ENCODE measurements around the gene PCF11. TPM values are rescaled to one million over a fixed set of nuclear protein-coding genes. Genes with fewer than 3 reads are reported as not detected.

Gene PCF11
- polyA plus RNA-seq, 2 of the 4 experiments (the other 2 are of a cell fraction) = 24.7 to 42.3 TPM

- 98% methylated on average over 5 of the region's 5 CpGs for WGBS (ENCODE audit: missing lambda C conversion rate)
- no peak for FAIRE-seq
- no peak for ATAC-seq
Observed at GRCh38 chr11:83168756-83169155, 11.8 kb downstream of the PCF11 start.

DNA sequence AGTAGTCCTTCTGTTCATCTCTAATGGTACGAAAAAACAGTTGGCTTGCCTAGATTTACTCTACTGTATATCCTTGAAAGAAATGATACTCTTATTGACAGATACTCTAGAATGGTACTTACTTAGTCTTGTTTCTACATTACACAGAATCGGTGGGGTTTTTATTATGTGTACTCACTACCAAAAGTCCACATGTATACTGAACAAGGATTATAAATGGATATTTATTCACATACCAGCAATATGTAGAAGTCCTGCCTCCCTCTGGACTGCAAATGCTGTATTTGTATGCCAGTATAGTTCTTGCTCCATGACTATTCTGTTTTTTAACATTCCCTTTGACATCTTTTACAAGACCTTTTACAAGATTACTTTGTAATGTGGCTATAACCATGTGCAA, 13.9 kb downstream of the PCF11 start:
- CTCF ChIA-PET = no interaction called here
- FAIRE-seq (no peak), DNase-seq (ENCODE audit: low read depth in 1 of 2, low spot score in 1 of 2) (no peak), ATAC-seq (no peak)
- Histone ChIP-seq H3K4me1 (peaks cover 32% of the 10 kb centered on the region), H3K4me3 (no peak overlapping the region), H3K9me3 (no peaks in the 10 kb centered on the region), H3K27ac (no peak overlapping the region), H3K4me2 (peak overlapping the region; percentile 39)
- TF ChIP-seq, protein P1, sequence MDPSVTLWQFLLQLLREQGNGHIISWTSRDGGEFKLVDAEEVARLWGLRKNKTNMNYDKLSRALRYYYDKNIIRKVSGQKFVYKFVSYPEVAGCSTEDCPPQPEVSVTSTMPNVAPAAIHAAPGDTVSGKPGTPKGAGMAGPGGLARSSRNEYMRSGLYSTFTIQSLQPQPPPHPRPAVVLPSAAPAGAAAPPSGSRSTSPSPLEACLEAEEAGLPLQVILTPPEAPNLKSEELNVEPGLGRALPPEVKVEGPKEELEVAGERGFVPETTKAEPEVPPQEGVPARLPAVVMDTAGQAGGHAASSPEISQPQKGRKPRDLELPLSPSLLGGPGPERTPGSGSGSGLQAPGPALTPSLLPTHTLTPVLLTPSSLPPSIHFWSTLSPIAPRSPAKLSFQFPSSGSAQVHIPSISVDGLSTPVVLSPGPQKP (IDR thresholded peaks at IDR 0.05; ENCODE audit: low read depth, low read length) = no peak
- TF ChIP-seq, protein P2, sequence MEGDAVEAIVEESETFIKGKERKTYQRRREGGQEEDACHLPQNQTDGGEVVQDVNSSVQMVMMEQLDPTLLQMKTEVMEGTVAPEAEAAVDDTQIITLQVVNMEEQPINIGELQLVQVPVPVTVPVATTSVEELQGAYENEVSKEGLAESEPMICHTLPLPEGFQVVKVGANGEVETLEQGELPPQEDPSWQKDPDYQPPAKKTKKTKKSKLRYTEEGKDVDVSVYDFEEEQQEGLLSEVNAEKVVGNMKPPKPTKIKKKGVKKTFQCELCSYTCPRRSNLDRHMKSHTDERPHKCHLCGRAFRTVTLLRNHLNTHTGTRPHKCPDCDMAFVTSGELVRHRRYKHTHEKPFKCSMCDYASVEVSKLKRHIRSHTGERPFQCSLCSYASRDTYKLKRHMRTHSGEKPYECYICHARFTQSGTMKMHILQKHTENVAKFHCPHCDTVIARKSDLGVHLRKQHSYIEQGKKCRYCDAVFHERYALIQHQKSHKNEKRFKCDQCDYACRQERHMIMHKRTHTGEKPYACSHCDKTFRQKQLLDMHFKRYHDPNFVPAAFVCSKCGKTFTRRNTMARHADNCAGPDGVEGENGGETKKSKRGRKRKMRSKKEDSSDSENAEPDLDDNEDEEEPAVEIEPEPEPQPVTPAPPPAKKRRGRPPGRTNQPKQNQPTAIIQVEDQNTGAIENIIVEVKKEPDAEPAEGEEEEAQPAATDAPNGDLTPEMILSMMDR (IDR thresholded peaks at IDR 0.05) = no peak
- TF ChIP-seq HOXB13 (CRISPR knock-in tag; IDR thresholded peaks at IDR 0.05; ENCODE audit: low read depth) = no peak
- no peak for TF ChIP-seq E2F6 (IDR thresholded peaks at IDR 0.05; ENCODE audit: borderline replicate concordance, low read depth)
- no peak for TF ChIP-seq JUNB (IDR thresholded peaks at IDR 0.05)
- TF ChIP-seq, protein P3, sequence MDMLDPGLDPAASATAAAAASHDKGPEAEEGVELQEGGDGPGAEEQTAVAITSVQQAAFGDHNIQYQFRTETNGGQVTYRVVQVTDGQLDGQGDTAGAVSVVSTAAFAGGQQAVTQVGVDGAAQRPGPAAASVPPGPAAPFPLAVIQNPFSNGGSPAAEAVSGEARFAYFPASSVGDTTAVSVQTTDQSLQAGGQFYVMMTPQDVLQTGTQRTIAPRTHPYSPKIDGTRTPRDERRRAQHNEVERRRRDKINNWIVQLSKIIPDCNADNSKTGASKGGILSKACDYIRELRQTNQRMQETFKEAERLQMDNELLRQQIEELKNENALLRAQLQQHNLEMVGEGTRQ (IDR thresholded peaks at IDR 0.05) = no peak
- no peak for TF ChIP-seq BHLHE40 (IDR thresholded peaks at IDR 0.05; ENCODE audit: low read depth, low read length)
- WGBS (ENCODE audit: missing lambda C conversion rate) = 64% methylated on average over 2 of the region's 2 CpGs
- POLR2A ChIA-PET = no interaction called here

More at GRCh38 chr11:83168756-83169155, 11.8 kb downstream of the PCF11 start:
- H3K4me2 ChIP-seq = no peak overlapping the region
- H3K9me3 ChIP-seq = no peaks in the 10 kb centered on the region
- H3K4me3 ChIP-seq = no peak overlapping the region
- DNase-seq (ENCODE audit: low read depth in 1 of 2, low spot score in 1 of 2) = no peak
- no peak overlapping the region for H3K27ac ChIP-seq
- TF ChIP-seq RCOR1 (IDR thresholded peaks at IDR 0.05; ENCODE audit: low read depth, low read length) = no peak
- no peak for TF ChIP-seq BHLHE40 (IDR thresholded peaks at IDR 0.05; ENCODE audit: low read depth, low read length)
- no peak for TF ChIP-seq ESRRA (IDR thresholded peaks at IDR 0.05; ENCODE audit: borderline replicate concordance, low read length)
- TF ChIP-seq GATA3 (IDR thresholded peaks at IDR 0.05; ENCODE audit: borderline replicate concordance) = no peak
- no peak for TF ChIP-seq CBX2 (IDR thresholded peaks at IDR 0.05; ENCODE audit: borderline replicate concordance, low read depth)
- TF ChIP-seq RFX5 (IDR thresholded peaks at IDR 0.05) = no peak
- CTCF ChIA-PET = no interaction called here
- peaks cover 28% of the 10 kb centered on the region for H3K4me1 ChIP-seq
- POLR2A ChIA-PET = interaction anchor here (2.6 kb wide), 1 partner anchor 12 kb away, joined by 10 read pairs; the partner anchor contains the start of gene PCF11

DNA sequence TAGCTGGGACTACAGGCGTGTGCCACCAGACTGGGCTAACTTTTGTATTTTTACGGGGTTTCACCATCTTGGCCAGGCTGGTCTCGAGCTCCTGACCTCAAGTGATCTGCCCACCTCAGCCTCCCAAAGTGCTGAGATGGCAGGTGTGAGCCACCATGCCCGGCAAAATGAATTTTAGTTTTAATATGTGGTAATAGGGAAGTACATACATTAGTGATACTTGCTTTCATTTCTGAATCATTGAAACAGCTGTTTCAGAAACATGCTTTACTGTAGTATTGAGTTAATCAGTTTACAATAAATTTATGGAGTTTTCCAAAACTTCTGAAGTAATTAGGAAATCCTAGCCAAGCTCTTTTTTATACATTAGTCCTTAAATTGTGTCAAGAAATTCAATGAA, 15.6 kb downstream of the PCF11 start:
- ATAC-seq (no peak), DNase-seq (ENCODE audit: low read depth in 1 of 2, low spot score in 1 of 2) (no peak), FAIRE-seq (no peak)
- H3K4me1 ChIP-seq = peaks cover 32% of the 10 kb centered on the region
- POLR2A ChIA-PET = interaction anchor here (1.2 kb wide), 1 partner anchor 15 kb away, joined by 4 read pairs; the partner anchor contains the start of gene PCF11
- CTCF ChIA-PET = interaction anchor here (0.8 kb wide), 2 partner anchors 13 to 83 kb away, joined by 3 read pairs; no protein-coding TSS in a partner anchor
- no peaks in the 10 kb centered on the region for H3K9me3 ChIP-seq
- H3K4me2 ChIP-seq = no peak overlapping the region
- H3K27ac ChIP-seq = no peak overlapping the region
- no peak overlapping the region for H3K4me3 ChIP-seq
- 89% methylated on average over 4 of the region's 4 CpGs for WGBS (ENCODE audit: missing lambda C conversion rate)
- TF ChIP-seq CHD2 (IDR thresholded peaks at IDR 0.05; ENCODE audit: low read length, partially characterized antibody) (no peak), ZC3H11A (IDR thresholded peaks at IDR 0.05) (no peak), CHD4 (IDR thresholded peaks at IDR 0.05; ENCODE audit: borderline replicate concordance) (no peak), TP53 (CRISPR knock-in tag; IDR thresholded peaks at IDR 0.05) (no peak), JUN (IDR thresholded peaks at IDR 0.05) (no peak), EP300 (IDR thresholded peaks at IDR 0.05) (no peak), KDM1A (IDR thresholded peaks at IDR 0.05; ENCODE audit: low read depth) (no peak), MAZ (IDR thresholded peaks at IDR 0.05; ENCODE audit: borderline replicate concordance, low read depth, low read length) (no peak), HOXB5 (CRISPR knock-in tag; IDR thresholded peaks at IDR 0.05) (no peak), NPAS2 (CRISPR knock-in tag; IDR thresholded peaks at IDR 0.05; ENCODE audit: borderline replicate concordance) (no peak), ZSCAN20 (CRISPR knock-in tag; IDR thresholded peaks at IDR 0.05) (no peak)
- TF ChIP-seq, protein P4, sequence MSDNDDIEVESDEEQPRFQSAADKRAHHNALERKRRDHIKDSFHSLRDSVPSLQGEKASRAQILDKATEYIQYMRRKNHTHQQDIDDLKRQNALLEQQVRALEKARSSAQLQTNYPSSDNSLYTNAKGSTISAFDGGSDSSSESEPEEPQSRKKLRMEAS (IDR thresholded peaks at IDR 0.05) = no peak
- TF ChIP-seq, protein P5, sequence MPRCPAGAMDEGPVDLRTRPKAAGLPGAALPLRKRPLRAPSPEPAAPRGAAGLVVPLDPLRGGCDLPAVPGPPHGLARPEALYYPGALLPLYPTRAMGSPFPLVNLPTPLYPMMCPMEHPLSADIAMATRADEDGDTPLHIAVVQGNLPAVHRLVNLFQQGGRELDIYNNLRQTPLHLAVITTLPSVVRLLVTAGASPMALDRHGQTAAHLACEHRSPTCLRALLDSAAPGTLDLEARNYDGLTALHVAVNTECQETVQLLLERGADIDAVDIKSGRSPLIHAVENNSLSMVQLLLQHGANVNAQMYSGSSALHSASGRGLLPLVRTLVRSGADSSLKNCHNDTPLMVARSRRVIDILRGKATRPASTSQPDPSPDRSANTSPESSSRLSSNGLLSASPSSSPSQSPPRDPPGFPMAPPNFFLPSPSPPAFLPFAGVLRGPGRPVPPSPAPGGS (IDR thresholded peaks at IDR 0.05) = no peak
- TF ChIP-seq, protein P6, sequence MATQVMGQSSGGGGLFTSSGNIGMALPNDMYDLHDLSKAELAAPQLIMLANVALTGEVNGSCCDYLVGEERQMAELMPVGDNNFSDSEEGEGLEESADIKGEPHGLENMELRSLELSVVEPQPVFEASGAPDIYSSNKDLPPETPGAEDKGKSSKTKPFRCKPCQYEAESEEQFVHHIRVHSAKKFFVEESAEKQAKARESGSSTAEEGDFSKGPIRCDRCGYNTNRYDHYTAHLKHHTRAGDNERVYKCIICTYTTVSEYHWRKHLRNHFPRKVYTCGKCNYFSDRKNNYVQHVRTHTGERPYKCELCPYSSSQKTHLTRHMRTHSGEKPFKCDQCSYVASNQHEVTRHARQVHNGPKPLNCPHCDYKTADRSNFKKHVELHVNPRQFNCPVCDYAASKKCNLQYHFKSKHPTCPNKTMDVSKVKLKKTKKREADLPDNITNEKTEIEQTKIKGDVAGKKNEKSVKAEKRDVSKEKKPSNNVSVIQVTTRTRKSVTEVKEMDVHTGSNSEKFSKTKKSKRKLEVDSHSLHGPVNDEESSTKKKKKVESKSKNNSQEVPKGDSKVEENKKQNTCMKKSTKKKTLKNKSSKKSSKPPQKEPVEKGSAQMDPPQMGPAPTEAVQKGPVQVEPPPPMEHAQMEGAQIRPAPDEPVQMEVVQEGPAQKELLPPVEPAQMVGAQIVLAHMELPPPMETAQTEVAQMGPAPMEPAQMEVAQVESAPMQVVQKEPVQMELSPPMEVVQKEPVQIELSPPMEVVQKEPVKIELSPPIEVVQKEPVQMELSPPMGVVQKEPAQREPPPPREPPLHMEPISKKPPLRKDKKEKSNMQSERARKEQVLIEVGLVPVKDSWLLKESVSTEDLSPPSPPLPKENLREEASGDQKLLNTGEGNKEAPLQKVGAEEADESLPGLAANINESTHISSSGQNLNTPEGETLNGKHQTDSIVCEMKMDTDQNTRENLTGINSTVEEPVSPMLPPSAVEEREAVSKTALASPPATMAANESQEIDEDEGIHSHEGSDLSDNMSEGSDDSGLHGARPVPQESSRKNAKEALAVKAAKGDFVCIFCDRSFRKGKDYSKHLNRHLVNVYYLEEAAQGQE (IDR thresholded peaks at IDR 0.05) = no peak
